ENCODE data around the gene CSMD2. TPM values are rescaled to one million over a fixed set of nuclear protein-coding genes. Genes with fewer than 3 reads are reported as not detected.

CSMD2 gene
- total and polyA plus RNA-seq, 2 of the 8 experiments (the other 6 are each of a cell fraction or from before 2014, with no cell fraction given) = 7.0 to 14.7 TPM

GRCh38 chr1:33819290-33819912 is 345.6 kb downstream of the CSMD2 start:
- Histone ChIP-seq H3K4me1 (replicated peaks in 1 of 4; ENCODE audit: control insufficient read depth in 3 of 4, insufficient read depth in 4 of 4, low read length in 3 of 4) (no peaks in the 10 kb centered on the region), H3K14ac (ENCODE audit: insufficient read length) (no peak overlapping the region), H3K56ac (replicated peaks; ENCODE audit: insufficient read length, low read depth, low read length) (no peak overlapping the region), H3K27ac (ENCODE audit: low read depth, low read length) (no peak overlapping the region), H3K4me2 (ENCODE audit: insufficient read depth in 1 of 2, low read depth in 2 of 2, low read length in 2 of 2) (no peak overlapping the region), H2BK20ac (ENCODE audit: low read length) (no peak overlapping the region), H2BK5ac (ENCODE audit: low read depth, low read length) (no peak overlapping the region), H4K91ac (replicated peaks; ENCODE audit: insufficient read length, low read length) (no peak overlapping the region), H3K9ac (replicated peaks in 1 of 4; ENCODE audit: extremely low read depth in 1 of 4, low read depth in 3 of 4, low read length in 3 of 4) (no peak overlapping the region), H2AFZ (ENCODE audit: low read length) (no peak overlapping the region), H3K79me1 (ENCODE audit: low read depth, low read length) (no peaks in the 10 kb centered on the region), H2AK5ac (ENCODE audit: low read depth, low read length) (no peak overlapping the region), H3K27me3 (replicated peaks in 1 of 4; ENCODE audit: control insufficient read depth in 3 of 4, extremely low read depth in 1 of 4, insufficient read depth in 3 of 4, low read length in 3 of 4) (no peaks in the 10 kb centered on the region), H3K36me3 (ENCODE audit: control insufficient read depth in 2 of 4, insufficient read depth in 4 of 4, low read length in 3 of 4) (no peaks in the 10 kb centered on the region; a peak in 1 of 8 replicates), H4K5ac (ENCODE audit: insufficient read length, low read depth, low read length) (no peak overlapping the region), H2BK12ac (ENCODE audit: low read depth, low read length) (no peak overlapping the region), H4K8ac (ENCODE audit: extremely low read depth, insufficient read depth, low read length) (no peak overlapping the region), H2BK15ac (ENCODE audit: low read length) (no peak overlapping the region), H3K9me3 (ENCODE audit: insufficient read depth in 2 of 2, low read depth in 1 of 2, low read length in 1 of 2) (no peaks in the 10 kb centered on the region), H3K18ac (ENCODE audit: extremely low read depth, low read length) (no peak overlapping the region), H3K4ac (replicated peaks; ENCODE audit: insufficient read length, low read depth, low read length) (no peak overlapping the region), H3K79me2 (ENCODE audit: control insufficient read depth in 1 of 2, insufficient read depth in 2 of 2, low read length in 2 of 2) (no peaks in the 10 kb centered on the region), H2BK120ac (replicated peaks; ENCODE audit: low read depth, low read length) (no peak overlapping the region), H3K23ac (ENCODE audit: insufficient read length) (no peak overlapping the region), H4K20me1 (replicated peaks in 1 of 2; ENCODE audit: control insufficient read depth in 1 of 2, insufficient read depth in 2 of 2, low read length in 2 of 2) (no peaks in the 10 kb centered on the region), H3K23me2 (ENCODE audit: low read depth, low read length) (no peaks in the 10 kb centered on the region), H3K4me3 (ENCODE audit: extremely low read depth in 1 of 4, insufficient read depth in 2 of 4, low read depth in 3 of 4, low read length in 4 of 4) (no peak overlapping the region)
- no peak for DNase-seq (ENCODE audit: low read depth in 1 of 2, low spot score in 2 of 2)
- no peak for FAIRE-seq
- no peak for TF ChIP-seq ATF2 (IDR thresholded peaks at IDR 0.05; ENCODE audit: low read length)
- TF ChIP-seq GABPA (IDR thresholded peaks at IDR 0.05; ENCODE audit: borderline replicate concordance, insufficient read depth, low read length) = no peak
- no peak for TF ChIP-seq EGR1 (IDR thresholded peaks at IDR 0.05; ENCODE audit: borderline replicate concordance, low read depth, low read length)
- TF ChIP-seq BCL11A (IDR thresholded peaks at IDR 0.05; ENCODE audit: low read depth in 2 of 2, low read length in 2 of 2) = no peak
- no peak for TF ChIP-seq CHD1 (IDR thresholded peaks at IDR 0.05; ENCODE audit: low read depth, low read length)
- no peak for TF ChIP-seq KDM5A (IDR thresholded peaks at IDR 0.05; ENCODE audit: low read length)
- WGBS, 2 experiments (ENCODE audit: extremely low coverage in 1 of 2, insufficient coverage in 1 of 2, insufficient read length in 1 of 2, insufficient replicate concordance in 2 of 2, low coverage in 1 of 2, low lambda C conversion rate in 2 of 2, missing lambda C conversion rate in 1 of 2) = 86% methylated on average over 10 of the region's 10 CpGs; no CpG with 5 or more reads in 1 of the 2 experiments
- ChIA-PET POLR2A (ENCODE audit: partially characterized antibody) (no interaction called here), CTCF (ENCODE audit: partially characterized antibody) (interaction anchor here (0.8 kb wide), 1 partner anchor 295 kb away, joined by 3 read pairs; no protein-coding TSS in a partner anchor)
